ENCODE results near the gene RPL14.
"Not testable (repeated sequence)": the region's sequence is repeated elsewhere in the genome, so short reads cannot be mapped to it uniquely, and the experiment has no call there.

The RPL14 gene

DNA sequence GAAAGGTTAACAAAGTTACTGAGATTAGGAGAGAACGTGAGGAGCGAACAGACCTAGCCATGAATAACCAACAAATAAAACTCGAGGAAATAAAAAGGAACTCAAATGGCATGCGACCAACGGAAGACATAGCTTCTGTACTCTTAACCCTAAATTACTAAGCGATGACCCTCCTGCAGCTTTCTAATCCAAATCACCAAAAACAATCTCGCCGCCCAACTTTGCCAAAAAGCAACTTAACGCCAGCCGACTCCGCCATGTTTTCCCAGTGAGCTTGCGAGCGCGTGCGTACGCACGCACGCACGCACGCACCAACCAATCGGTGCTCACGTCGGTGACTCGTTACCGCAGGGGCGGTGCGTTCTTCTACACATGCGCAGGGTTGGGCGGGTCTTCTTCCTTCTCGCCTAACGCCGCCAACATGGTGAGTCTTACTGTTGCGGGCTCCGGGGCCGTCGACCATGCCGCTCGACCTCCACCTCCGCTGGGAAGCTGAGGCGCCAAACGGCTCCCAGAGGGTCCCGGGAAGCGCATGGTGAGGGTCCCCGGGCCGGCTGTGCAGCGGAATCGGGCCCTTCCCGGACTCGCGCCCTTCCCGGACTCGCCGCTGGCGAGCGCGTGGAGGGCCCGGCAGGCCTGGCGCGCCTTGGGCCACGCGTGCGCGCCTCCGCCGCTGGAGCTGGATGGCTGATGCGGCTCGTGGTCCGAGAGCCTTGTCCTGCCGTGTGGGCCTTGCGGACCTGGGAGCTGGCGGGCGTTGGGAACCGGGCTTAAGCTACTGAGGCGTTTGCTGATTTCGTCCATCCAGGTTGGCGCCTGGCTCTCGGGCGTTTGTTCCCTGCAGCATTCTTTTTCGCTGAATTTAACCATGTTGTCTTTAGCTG is at the start of gene RPL14:
RPL14 (plus strand) TSS at position 400 of the 884 bp plus-strand sequence; CDS start at position 533, 133 bp downstream.
- DNase-seq, result peak; percentile 93

DNA sequence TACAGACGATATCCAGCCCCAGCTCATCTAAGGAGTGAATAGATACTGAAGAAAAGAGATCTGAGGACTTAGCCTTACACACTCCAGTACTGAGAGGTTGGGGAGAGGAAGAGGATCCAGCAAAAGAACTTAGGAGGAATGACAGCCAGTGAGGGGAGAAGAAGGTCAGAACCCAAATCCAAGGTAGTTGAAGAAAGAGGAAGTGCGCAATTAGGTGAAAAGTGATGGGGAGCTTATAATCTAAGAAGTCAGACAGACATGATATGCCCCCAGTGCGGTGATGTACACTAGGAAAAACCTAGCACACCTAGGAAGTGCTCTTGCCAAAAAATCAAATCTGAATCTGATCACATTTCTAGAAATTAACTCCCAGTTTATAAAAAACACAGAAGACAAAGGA is 49.5 kb upstream of the RPL14 start:
- no peak for DNase-seq

DNA sequence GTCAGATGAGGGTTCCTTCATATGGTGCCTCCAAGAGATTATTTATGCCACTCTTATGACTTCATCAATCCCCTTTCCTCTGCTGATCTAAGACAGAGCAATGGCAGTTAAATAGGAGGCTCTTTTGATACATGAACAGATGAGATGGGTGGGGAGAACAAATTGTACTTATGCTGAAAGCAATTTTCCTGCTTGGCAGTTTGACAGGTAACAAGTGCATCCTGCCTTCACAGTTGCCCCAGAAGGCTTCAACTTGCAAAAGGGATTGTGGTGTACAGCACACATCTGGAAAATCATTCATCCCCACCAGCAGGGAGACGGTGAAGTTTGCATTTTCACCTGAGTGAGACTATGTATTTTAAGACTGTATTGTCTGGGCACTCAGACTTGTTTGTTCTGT is 42.9 kb upstream of the RPL14 start:
- peak; percentile 15 for DNase-seq

DNA sequence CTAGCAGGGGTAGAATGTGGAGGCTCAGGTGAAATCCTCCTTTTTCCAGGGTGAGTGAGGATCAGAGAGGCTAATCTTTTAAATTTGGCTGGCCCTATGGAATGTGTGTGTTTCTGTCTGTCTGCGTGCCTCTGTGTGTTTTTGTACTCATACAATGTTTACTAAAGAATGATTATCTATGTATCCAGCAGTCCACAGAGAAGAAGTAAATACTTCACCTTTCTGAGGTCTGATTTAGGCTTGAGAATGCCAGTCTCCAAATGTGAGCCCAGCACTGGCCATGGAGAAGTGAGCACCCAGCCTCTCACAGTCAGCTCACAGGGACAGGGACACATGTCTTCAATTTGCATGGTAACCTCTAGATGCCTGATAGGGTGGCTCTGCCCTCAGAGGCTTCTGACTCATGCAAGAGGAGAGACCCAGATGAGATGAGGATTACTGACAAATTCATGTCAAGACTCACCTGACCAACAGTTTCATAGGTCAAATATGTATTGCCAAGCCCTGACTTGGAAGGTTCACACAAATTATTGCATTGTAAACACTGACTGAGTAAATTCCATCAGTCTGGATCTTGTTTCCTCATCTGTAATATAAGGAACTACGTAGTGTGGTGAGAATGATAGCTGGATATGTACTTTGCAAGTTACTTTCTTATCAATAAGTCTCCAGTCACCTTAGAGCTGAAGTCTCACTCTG is 39.1 kb upstream of the RPL14 start:
- DNase-seq, result no peak

DNA sequence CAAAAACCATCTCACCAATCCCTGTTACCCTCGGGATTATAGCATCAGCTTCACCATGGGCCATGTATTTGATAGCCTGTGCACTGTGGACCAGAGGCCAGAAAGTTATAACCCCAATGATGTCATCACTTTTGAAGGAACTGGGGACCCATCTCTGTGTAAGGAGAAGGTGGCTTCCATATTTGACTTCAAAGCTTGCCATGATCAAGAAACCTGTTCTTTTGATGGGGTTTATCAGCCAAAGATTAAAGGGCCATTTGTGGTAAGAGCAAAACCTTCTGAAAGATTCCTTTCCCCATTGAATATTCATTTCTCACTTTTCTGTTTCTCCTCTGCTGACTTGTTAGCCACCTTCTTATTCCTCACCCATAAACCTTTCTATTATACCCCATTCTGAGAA is 34.3 kb upstream of the RPL14 start:
- DNase-seq, result no peak

DNA sequence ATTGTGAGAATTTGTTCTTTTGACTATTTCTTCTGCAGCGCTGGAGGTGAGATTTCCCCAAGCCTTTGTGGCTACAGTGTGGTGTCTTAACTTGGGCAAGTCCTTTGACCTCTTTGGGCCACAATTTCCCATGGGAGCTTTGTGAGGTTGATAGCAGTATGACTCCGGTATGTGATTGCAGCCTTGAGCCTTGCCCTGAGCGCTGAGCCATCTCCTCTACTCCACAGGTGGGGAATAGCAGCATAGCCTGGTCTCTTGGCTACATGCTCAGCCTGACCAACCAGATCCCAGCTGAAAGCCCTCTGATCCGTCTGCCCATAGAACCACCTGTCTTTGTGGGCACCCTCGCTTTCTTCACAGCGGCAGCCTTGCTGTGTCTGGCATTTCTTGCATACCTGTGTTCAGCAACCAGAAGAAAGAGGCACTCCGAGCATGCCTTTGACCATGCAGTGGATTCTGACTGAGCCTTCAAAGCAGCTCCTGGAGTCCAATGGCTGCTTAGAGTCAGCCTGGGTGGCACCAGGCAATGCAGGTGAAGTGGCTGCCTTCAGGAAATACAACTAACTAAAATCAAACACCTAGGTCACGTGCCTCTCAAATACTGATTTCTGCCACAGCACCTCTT is 30.0 kb upstream of the RPL14 start:
- DNase-seq, result no peak

DNA sequence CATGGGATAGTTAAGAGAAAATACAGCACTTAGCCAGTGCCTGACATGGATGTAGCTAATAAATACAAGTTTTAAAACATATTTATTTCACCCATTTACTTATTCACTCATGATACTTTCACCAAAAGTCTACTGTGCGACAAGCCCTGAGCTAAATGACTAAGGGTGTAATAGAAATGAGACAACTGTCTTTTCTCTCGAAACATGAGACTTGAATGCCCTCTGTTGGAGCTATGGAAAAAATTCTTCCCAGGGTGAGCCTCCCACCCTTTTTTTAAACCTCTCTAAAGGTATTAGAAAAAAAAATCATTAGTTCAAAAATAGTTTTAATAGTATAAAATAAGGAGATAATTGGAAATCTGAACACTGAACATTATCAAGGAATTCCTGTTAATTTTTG is 24.3 kb upstream of the RPL14 start:
- peak; percentile 1 for DNase-seq

DNA sequence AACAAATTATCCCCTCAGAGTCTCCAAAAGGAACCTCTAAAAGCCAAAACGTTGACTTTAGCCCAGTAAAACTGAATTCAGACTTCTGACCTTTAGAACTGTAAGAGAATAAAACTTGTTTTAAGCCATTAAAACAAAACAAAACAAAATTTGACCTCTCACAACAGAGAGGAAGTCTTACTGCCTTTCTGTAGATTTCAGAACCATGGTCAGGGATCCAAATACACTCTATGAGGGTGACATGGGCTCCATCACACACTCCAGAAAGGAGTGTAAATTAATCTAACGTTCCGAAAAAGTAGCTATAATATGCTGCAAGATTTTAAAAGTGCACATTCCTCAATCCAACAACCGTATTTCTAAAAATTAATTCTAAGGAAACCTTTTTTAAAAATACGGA is 19.2 kb upstream of the RPL14 start:
- no peak for DNase-seq

DNA sequence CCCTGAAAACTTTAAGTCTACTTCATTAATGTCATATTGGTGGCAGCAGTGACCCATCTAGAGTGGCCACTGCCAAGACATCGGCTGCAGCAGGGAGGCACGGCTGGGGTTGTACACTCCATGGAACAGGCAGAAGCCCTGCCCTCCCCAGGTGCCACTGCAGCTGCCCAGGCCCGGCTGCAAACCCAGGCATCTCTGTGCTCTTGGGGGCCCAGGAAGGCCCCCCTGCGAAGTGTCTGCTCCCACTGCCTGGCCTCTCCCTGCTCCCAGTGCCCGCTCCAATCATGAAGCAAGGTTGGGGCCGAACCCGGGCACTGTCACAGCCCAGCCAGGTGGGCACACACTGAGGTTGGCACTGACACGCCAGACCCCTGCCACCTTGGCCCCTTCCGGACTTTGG is 12.1 kb upstream of the RPL14 start:
- no peak for DNase-seq

DNA sequence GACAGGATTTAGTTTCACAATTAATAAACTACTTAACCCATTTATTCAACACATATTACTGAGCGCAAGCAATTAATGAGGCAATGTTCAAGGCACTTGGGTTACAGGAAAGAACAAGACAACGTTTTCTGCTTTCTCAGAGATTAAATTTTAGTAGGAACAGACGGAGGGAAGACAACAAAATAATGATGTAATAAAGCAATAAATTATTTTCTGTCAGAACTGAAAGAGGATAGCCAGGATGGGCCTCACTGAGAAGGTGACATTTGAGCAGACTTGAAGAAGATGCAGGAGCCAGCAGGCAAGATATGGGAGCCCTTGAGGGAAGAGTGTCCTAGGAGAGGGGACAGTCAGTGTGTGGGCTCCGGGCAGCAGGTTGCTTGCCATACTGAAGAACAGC is 11.3 kb upstream of the RPL14 start:
- DNase-seq, result no peak

DNA sequence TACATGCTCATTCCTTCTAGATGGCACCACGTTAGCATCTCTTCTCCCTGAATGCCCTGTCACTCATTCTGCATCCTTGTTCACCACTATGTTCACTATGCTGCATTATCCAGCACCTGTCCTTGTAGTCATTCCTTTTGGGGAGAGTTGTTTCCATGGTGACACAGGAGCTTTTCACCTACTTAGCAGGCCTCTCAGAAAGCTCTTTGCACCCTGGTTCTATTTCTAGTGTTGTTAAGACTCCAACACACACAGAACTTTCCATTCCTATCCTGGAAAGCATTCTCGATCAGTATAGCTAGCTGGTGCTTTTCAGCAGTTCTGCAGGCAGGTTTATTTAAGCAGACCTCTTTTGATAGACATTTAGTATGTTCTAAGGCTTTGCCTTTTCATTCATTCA is 6.7 kb upstream of the RPL14 start:
- DNase-seq, result no peak

DNA sequence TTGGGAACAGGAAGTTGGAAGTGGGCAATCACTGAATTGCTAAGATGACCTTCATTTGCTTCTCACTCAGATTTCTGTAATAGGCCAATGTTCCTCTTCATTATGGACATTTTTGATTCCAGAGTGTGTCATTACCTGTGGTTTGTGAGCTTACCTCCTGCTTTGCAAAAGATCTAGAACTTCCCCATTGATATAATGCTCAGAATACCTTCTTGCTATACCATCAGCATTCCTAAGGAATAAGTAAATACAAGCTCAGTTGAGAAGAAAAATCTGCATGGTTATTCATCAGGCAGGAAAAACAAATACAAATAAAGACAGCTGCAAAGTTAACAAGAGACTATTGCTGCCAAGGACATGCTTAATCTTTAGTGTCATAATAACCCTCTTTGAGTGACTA is 5.6 kb upstream of the RPL14 start:
- DNase-seq, result no peak

DNA sequence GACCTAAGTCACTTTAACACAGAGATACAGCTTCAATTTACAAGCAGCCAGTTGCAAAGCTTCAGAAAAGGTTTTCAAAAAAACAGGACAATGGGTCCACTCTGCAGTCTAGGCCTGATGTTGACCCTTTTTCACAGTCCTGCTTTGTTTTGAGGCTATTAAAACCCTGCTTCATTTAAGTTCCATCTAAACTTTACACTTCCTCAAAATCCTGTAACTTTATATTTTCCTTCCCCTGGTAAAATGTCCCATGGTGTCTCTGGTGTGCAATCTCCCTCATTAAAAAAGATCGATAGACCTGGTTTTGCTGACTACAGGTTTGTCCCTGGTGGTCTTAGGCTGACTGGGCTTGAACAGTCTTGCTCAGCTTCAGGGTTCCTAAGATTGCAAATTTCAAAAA is 5.1 kb upstream of the RPL14 start:
- DNase-seq, result no peak

DNA sequence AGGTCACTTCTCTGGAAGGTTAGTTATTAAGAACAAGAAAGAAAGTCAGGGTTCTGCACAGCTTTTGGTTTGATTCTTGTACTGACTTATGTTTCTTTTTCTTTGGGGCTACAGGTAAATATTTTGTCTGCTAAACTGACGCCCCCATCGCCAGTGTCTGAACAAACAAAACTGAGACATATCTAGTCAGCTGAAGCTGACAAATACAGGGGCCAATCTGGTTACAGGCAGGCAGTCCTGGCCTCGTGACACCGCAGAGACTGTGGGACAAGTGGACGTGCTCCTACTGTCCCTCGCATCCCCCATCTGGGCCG is 4.6 kb upstream of the RPL14 start:
- no peak for DNase-seq

DNA sequence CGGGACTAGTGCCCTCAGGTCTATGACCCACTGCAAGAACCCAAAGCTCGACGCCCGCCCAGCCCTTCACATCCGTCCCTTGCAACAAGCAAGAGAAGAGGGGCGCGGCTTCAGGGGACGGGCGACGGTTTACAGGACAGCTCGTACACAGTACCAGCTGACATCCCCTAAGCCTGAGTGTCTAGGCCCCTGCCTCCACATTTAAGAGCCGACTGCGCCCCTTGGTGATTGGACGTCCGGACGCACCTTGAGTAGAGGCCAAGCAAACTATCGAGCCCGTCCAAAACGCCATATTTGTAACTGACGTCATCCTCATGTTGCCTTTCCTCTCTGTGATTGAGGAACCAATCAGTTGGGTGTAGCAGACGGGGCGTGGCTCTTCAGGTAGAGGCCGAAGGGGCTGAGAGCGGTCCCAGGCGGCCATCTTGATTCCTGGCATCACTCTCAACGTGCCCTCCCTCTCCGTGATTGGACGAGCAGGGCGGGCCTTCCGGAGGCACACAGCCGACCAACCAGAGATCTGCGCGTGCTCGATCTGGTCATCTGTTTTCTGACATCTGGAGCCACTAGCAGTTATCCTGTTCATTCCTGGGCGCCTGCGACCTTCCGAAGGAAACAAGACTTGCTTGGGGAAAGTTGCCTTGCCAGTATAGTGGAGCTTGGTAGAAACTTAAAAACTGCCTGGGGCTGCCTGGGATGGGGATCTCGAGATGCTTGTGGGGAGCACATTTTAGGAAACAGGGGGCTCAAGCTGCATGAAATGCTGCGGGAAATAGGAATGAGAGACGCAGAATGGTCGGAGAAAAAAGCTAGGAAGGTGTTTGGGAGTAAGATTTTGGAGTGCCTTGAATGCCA is 4.0 kb upstream of the RPL14 start:
- peak; percentile 98 for DNase-seq

DNA sequence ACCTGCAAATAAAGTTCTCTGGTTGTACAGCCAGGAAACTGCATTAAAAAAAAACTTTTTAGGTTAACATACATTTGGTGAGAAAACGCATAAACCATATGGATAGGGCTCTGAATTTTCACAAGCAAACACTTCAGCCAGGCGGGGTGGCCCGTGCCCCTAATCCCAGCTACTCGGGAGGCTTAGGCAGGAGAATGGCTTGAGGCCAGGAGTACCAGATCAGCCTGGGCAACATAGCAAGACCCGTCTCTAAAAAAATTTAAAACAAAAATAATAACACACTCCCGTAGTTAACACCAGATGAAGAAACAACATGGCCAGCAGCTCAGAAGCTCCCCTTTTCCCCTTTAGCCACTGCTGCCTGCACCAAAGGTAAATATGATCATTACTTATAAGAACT is 3.2 kb upstream of the RPL14 start:
- no peak for DNase-seq

DNA sequence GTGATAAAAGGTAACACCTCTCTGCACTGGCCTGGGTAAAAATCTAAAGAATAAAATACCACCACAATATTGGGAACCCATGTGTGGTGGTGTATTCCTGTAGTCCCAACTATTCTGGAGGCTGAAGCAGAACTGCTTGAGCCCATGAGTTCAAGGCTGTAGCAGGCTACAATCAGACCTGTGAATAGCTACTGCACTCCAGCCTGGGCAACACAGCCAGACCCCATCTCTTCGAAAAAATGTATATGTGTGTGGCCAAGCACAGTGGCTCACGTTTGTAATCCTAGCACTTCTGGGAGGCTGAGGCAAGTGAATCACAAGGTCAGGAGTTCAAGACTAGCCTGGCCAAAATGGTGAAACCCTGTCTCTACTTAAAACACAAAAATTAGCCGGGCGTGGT is 1.8 kb upstream of the RPL14 start:
- DNase-seq, result no peak

DNA sequence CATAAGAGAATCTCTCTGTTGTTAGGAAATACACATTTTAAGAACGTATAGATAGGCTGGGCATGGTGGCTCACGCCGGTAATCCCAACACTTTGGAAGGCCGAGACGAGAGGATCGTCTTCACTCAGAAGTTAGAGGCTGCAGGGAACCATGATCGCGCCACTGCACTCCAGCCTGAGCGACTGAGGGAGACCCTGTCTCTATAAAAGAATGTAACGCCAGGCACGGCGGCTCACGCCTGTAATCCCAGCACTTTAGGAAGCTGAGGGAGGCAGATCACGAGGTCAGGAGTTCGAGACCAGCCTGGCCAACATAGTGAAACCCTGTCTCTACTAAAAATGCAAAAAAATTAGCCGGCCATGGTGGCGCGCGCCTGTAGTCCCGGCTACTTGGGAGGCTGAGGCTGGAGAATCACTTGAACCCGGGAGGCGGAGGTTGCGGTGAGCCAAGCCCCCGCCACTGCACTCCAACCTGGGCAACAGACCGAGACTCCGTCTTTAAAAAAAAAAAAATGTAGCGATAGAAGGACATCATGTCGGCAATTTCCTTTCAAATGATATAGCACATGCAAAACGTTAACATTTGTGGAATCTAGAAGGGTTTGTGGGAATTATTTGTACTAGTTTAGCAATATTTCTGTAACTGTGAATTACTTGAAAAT is 730 bp upstream of the RPL14 start:
- DNase-seq, result no peak

DNA sequence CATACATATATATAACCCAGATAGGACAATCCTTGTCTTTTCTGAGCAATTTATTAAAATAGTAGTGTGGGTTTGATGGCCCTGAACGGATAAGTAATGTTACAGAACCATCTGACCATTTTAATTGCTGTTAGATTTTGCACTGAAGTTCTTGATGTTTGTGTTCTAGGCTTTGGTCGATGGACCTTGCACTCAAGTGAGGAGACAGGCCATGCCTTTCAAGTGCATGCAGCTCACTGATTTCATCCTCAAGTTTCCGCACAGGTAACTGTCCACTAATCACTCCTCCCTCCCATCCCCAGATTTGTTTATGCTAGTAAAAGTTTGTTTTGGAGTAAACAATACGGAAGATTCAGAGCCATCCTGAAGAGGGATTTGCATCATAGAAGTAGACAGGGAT is 1.3 kb downstream of the RPL14 start:
- DNase-seq, result no peak

DNA sequence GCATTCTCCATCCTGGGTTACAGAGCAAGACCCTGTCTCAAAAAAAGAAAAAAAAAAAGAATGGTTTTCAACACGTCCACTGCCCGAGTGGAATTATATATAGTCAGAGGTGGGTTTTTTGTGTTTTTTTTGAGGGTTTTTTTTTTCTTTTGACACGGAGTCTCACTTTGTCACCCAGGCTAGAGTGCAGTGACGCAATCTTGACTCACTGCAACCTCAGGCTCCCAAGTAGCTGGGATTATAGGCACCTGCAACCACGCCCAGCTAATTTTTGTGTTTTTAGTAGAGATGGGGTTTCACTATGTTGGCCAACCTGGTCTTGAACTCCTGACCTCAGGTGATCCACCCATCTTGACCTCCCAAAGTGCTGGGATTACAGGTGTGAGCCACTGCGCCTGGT is 3.3 kb downstream of the RPL14 start:
- DNase-seq, result not testable (repeated sequence)

DNA sequence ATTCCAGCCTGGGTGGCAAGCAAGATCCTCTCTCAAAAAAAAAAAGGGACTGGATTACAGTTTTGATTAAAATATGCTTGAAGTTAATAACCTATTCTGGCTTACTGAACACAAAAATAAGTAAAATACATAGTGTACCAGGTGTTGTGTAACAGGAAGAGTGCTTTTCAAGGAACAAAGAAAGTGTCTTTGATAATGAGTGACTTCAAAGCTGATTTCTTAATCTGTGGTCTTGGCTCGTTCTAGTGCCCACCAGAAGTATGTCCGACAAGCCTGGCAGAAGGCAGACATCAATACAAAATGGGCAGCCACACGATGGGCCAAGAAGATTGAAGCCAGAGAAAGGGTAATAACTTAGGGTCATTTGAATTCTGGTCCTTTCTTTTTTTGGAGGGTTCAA is 4.0 kb downstream of the RPL14 start:
- no peak for DNase-seq

DNA sequence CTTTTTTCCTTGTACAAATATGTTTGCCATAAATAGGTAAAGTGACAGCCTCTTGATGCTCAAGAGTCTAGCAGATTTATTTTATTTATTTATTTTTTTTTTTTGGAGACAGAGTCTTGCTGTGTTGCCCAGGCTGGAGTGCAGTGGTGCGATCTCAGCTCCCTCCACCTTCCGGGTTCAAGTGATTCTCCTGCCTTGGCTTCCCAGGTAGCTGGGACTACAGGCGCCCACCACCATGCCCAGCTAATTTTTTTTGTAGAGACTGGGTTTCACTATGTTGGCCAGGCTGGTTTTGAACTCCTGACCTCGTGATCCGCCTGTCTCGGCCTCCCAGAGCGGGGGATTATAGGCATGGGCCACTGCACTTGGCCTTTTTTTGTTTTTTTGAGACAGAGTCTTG is 5.7 kb downstream of the RPL14 start:
- not testable (repeated sequence) for DNase-seq

DNA sequence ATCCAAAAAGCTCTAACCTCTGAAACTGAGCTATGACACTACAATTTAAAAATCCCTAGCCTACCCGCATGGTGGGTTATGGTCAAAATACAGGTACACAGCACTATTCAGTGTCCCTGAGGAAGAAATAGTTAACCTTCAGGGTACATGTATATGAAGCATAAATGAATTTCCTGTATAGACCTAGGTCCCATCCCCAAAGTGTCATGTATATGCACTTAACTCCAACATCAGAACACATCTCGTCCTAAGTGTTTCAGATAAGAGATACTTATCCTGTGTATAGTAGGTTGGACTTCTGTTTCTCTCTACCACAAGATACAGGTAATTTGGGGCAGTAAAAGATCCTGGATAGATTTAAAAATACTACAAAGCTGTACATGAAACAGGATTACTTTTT is 6.4 kb downstream of the RPL14 start:
- no peak for DNase-seq
